ENCODE results near the gene PREX1.

PREX1 gene

GRCh38 chr20:48615871-48616270 is 211.9 kb downstream of the PREX1 start:
- H3K27ac ChIP-seq (replicated peaks; ENCODE audit: low read length) = no peak overlapping the region
- H3K79me1 ChIP-seq (ENCODE audit: low read depth, low read length) = no peaks in the 10 kb centered on the region
- no peak overlapping the region for H3K4ac ChIP-seq (ENCODE audit: low read length)
- no peak overlapping the region for H2BK5ac ChIP-seq (ENCODE audit: low read length)
- no peak overlapping the region for H4K91ac ChIP-seq (ENCODE audit: low read depth, low read length, poor library complexity)
- no peak overlapping the region for H4K8ac ChIP-seq (ENCODE audit: low read depth, low read length)
- H3K4me3 ChIP-seq (ENCODE audit: low read length in 2 of 2) = no peak overlapping the region
- H3K9ac ChIP-seq (ENCODE audit: low read depth, low read length, poor library complexity) = no peak overlapping the region
- H3K14ac ChIP-seq (ENCODE audit: low read length) = no peak overlapping the region
- H3K23ac ChIP-seq (ENCODE audit: low read depth, low read length, poor library complexity) = no peak overlapping the region
- no peak overlapping the region for H2AFZ ChIP-seq (ENCODE audit: low read length)
- H2BK120ac ChIP-seq (ENCODE audit: low read depth, low read length) = no peak overlapping the region
- no peak overlapping the region for H2BK12ac ChIP-seq (ENCODE audit: low read length)
- H3K4me2 ChIP-seq (ENCODE audit: insufficient read depth, low read length, poor library complexity, severe bottlenecking) = no peak overlapping the region
- no peaks in the 10 kb centered on the region for H3K36me3 ChIP-seq (replicated peaks in 1 of 2; ENCODE audit: control insufficient read depth in 2 of 2, insufficient read depth in 2 of 2, low read length in 2 of 2)
- DNase-seq (ENCODE audit: low spot score) = no peak
- H3K4me1 ChIP-seq (ENCODE audit: control insufficient read depth in 2 of 2, insufficient read depth in 1 of 2, low read depth in 1 of 2, low read length in 2 of 2) = peaks cover 0 to 2% of the 10 kb centered on the region in 2 donors
- no peaks in the 10 kb centered on the region for H3K9me3 ChIP-seq (replicated peaks in 1 of 2; ENCODE audit: control insufficient read depth in 2 of 2, insufficient read depth in 1 of 2, low read depth in 1 of 2, low read length in 2 of 2)
- no peak overlapping the region for H2BK15ac ChIP-seq (ENCODE audit: low read length)
- no peak overlapping the region for H3K18ac ChIP-seq (ENCODE audit: low read length)
- no CpG with 5 or more reads among the region's 3 CpGs for WGBS, 2 donors (ENCODE audit: extremely low coverage in 2 of 2, insufficient read length in 2 of 2, insufficient replicate concordance in 1 of 2)
- H2AK5ac ChIP-seq (ENCODE audit: low read depth, low read length) = no peak overlapping the region
- no peaks in the 10 kb centered on the region for H3K27me3 ChIP-seq (ENCODE audit: control insufficient read depth in 3 of 3, insufficient read depth in 3 of 3, low read depth in 1 of 3, low read length in 3 of 3)

GRCh38 chr20:48614593-48615274 is 213.1 kb downstream of the PREX1 start:
- no peak overlapping the region for H3K18ac ChIP-seq (ENCODE audit: low read length)
- H3K23ac ChIP-seq (ENCODE audit: low read depth, low read length, poor library complexity) = no peak overlapping the region
- no peak overlapping the region for H3K14ac ChIP-seq (ENCODE audit: low read length)
- no peak overlapping the region for H4K91ac ChIP-seq (ENCODE audit: low read depth, low read length, poor library complexity)
- 100% methylated on average over 1 of the region's 12 CpGs; no CpG with 5 or more reads in 1 of the 2 donors for WGBS, 2 donors (ENCODE audit: extremely low coverage in 2 of 2, insufficient read length in 2 of 2, insufficient replicate concordance in 1 of 2)
- no peak overlapping the region for H2AFZ ChIP-seq (ENCODE audit: low read length)
- H2BK5ac ChIP-seq (ENCODE audit: low read length) = no peak overlapping the region
- no peak overlapping the region for H3K4ac ChIP-seq (ENCODE audit: low read length)
- H2BK12ac ChIP-seq (ENCODE audit: low read length) = no peak overlapping the region
- no peaks in the 10 kb centered on the region for H3K27me3 ChIP-seq (ENCODE audit: control insufficient read depth in 3 of 3, insufficient read depth in 3 of 3, low read depth in 1 of 3, low read length in 3 of 3)
- H3K9me3 ChIP-seq (replicated peaks in 1 of 2; ENCODE audit: control insufficient read depth in 2 of 2, insufficient read depth in 1 of 2, low read depth in 1 of 2, low read length in 2 of 2) = no peaks in the 10 kb centered on the region
- H2BK15ac ChIP-seq (ENCODE audit: low read length) = no peak overlapping the region
- H2AK5ac ChIP-seq (ENCODE audit: low read depth, low read length) = no peak overlapping the region
- H3K27ac ChIP-seq (replicated peaks; ENCODE audit: low read length) = no peak overlapping the region
- H3K9ac ChIP-seq (ENCODE audit: low read depth, low read length, poor library complexity) = no peak overlapping the region
- DNase-seq (ENCODE audit: low spot score) = no peak
- H4K8ac ChIP-seq (ENCODE audit: low read depth, low read length) = no peak overlapping the region
- no peaks in the 10 kb centered on the region for H3K36me3 ChIP-seq (replicated peaks in 1 of 2; ENCODE audit: control insufficient read depth in 2 of 2, insufficient read depth in 2 of 2, low read length in 2 of 2)
- no peaks in the 10 kb centered on the region for H3K79me1 ChIP-seq (ENCODE audit: low read depth, low read length)
- no peaks in the 10 kb centered on the region for H3K4me1 ChIP-seq (ENCODE audit: control insufficient read depth in 2 of 2, insufficient read depth in 1 of 2, low read depth in 1 of 2, low read length in 2 of 2)
- no peak overlapping the region for H3K4me3 ChIP-seq (ENCODE audit: low read length in 2 of 2)
- no peak overlapping the region for H2BK120ac ChIP-seq (ENCODE audit: low read depth, low read length)
- H3K4me2 ChIP-seq (ENCODE audit: insufficient read depth, low read length, poor library complexity, severe bottlenecking) = no peak overlapping the region

- H3K36me3 ChIP-seq (replicated peaks in 1 of 2; ENCODE audit: control insufficient read depth in 2 of 2, insufficient read depth in 2 of 2, low read length in 2 of 2) = no peaks in the 10 kb centered on the region
- H2BK120ac ChIP-seq (ENCODE audit: low read depth, low read length) = no peak overlapping the region
- H2AFZ ChIP-seq (ENCODE audit: low read length) = no peak overlapping the region
- H3K18ac ChIP-seq (ENCODE audit: low read length) = no peak overlapping the region
- no peak overlapping the region for H2BK12ac ChIP-seq (ENCODE audit: low read length)
- WGBS, 2 donors (ENCODE audit: extremely low coverage in 2 of 2, insufficient read length in 2 of 2, insufficient replicate concordance in 1 of 2) = no CpG with 5 or more reads among the region's 4 CpGs
- H4K91ac ChIP-seq (ENCODE audit: low read depth, low read length, poor library complexity) = no peak overlapping the region
- H3K9ac ChIP-seq (ENCODE audit: low read depth, low read length, poor library complexity) = no peak overlapping the region
- no peaks in the 10 kb centered on the region for H3K27me3 ChIP-seq (ENCODE audit: control insufficient read depth in 3 of 3, insufficient read depth in 3 of 3, low read depth in 1 of 3, low read length in 3 of 3)
- no peaks in the 10 kb centered on the region for H3K4me1 ChIP-seq (ENCODE audit: control insufficient read depth in 2 of 2, insufficient read depth in 1 of 2, low read depth in 1 of 2, low read length in 2 of 2)
- no peak overlapping the region for H3K4ac ChIP-seq (ENCODE audit: low read length)
- no peak overlapping the region for H3K23ac ChIP-seq (ENCODE audit: low read depth, low read length, poor library complexity)
- no peak overlapping the region for H2AK5ac ChIP-seq (ENCODE audit: low read depth, low read length)
- H4K8ac ChIP-seq (ENCODE audit: low read depth, low read length) = no peak overlapping the region
- no peak for DNase-seq (ENCODE audit: low spot score)
- no peak overlapping the region for H3K27ac ChIP-seq (replicated peaks; ENCODE audit: low read length)
- H3K9me3 ChIP-seq (replicated peaks in 1 of 2; ENCODE audit: control insufficient read depth in 2 of 2, insufficient read depth in 1 of 2, low read depth in 1 of 2, low read length in 2 of 2) = no peaks in the 10 kb centered on the region
- no peaks in the 10 kb centered on the region for H3K79me1 ChIP-seq (ENCODE audit: low read depth, low read length)
- no peak overlapping the region for H2BK15ac ChIP-seq (ENCODE audit: low read length)
- no peak overlapping the region for H3K4me3 ChIP-seq (ENCODE audit: low read length in 2 of 2)
- H3K4me2 ChIP-seq (ENCODE audit: insufficient read depth, low read length, poor library complexity, severe bottlenecking) = no peak overlapping the region
- H3K14ac ChIP-seq (ENCODE audit: low read length) = no peak overlapping the region
- no peak overlapping the region for H2BK5ac ChIP-seq (ENCODE audit: low read length)
These were observed 213.9 kb downstream of the PREX1 start for GRCh38 chr20:48613926-48614325.

- no peak overlapping the region for H2BK5ac ChIP-seq (ENCODE audit: low read length)
- H3K14ac ChIP-seq (ENCODE audit: low read length) = no peak overlapping the region
- no peak overlapping the region for H2BK12ac ChIP-seq (ENCODE audit: low read length)
- H3K79me1 ChIP-seq (ENCODE audit: low read depth, low read length) = no peaks in the 10 kb centered on the region
- no peak overlapping the region for H2AK5ac ChIP-seq (ENCODE audit: low read depth, low read length)
- H3K27ac ChIP-seq (replicated peaks; ENCODE audit: low read length) = no peak overlapping the region
- H3K9ac ChIP-seq (ENCODE audit: low read depth, low read length, poor library complexity) = no peak overlapping the region
- H3K4me3 ChIP-seq (ENCODE audit: low read length in 2 of 2) = no peak overlapping the region
- no peak overlapping the region for H3K4ac ChIP-seq (ENCODE audit: low read length)
- no peak for DNase-seq (ENCODE audit: low spot score)
- no peak overlapping the region for H3K18ac ChIP-seq (ENCODE audit: low read length)
- no peak overlapping the region for H3K23ac ChIP-seq (ENCODE audit: low read depth, low read length, poor library complexity)
- no peaks in the 10 kb centered on the region for H3K9me3 ChIP-seq (replicated peaks in 1 of 2; ENCODE audit: control insufficient read depth in 2 of 2, insufficient read depth in 1 of 2, low read depth in 1 of 2, low read length in 2 of 2)
- no peak overlapping the region for H2BK15ac ChIP-seq (ENCODE audit: low read length)
- no CpG with 5 or more reads among the region's 6 CpGs for WGBS, 2 donors (ENCODE audit: extremely low coverage in 2 of 2, insufficient read length in 2 of 2, insufficient replicate concordance in 1 of 2)
- H3K4me1 ChIP-seq (ENCODE audit: control insufficient read depth in 2 of 2, insufficient read depth in 1 of 2, low read depth in 1 of 2, low read length in 2 of 2) = peaks cover 5 to 7% of the 10 kb centered on the region in 2 donors
- no peak overlapping the region for H3K4me2 ChIP-seq (ENCODE audit: insufficient read depth, low read length, poor library complexity, severe bottlenecking)
- H3K36me3 ChIP-seq (replicated peaks in 1 of 2; ENCODE audit: control insufficient read depth in 2 of 2, insufficient read depth in 2 of 2, low read length in 2 of 2) = no peaks in the 10 kb centered on the region
- no peak overlapping the region for H2BK120ac ChIP-seq (ENCODE audit: low read depth, low read length)
- no peaks in the 10 kb centered on the region for H3K27me3 ChIP-seq (ENCODE audit: control insufficient read depth in 3 of 3, insufficient read depth in 3 of 3, low read depth in 1 of 3, low read length in 3 of 3)
- H4K8ac ChIP-seq (ENCODE audit: low read depth, low read length) = no peak overlapping the region
- H2AFZ ChIP-seq (ENCODE audit: low read length) = no peak overlapping the region
- no peak overlapping the region for H4K91ac ChIP-seq (ENCODE audit: low read depth, low read length, poor library complexity)
These were observed 215.5 kb downstream of the PREX1 start for GRCh38 chr20:48612335-48612734.
